K562 (cell line): ENCODE data around the gene PSMA5.

ENCODE experiments used
- FUS ChIP-seq: fragments of 200-400 bp; formaldehyde crosslinking; optimal IDR thresholded peaks from 2 replicates; pipeline ENCODE3; 2017; ENCODE audit warnings: low read depth, low read length
- HMGN3 ChIP-seq: IDR thresholded peaks from 2 replicates; pipeline ENCODE4 v1.6.1; 2011; ENCODE audit warnings: borderline replicate concordance, low read depth, mild to moderate bottlenecking, mixed read lengths, low read length; ENCODE audit not compliant: insufficient read length; ENCODE audit errors: extremely low read depth
- POLR2AphosphoS2 ChIP-seq: IDR thresholded peaks from 2 replicates; pipeline ENCODE4 v1.6.1; 2012; ENCODE audit warnings: low read length, improper control_type of control experiment
- POLR2AphosphoS5 ChIP-seq: IDR thresholded peaks from 2 replicates; pipeline ENCODE4 v1.6.1; 2011; ENCODE audit warnings: mild to moderate bottlenecking, low read depth, low read length, moderate library complexity; ENCODE audit not compliant: control insufficient read depth, insufficient read depth
- TBL1XR1 ChIP-seq, 2 experiments: IDR thresholded peaks; 2 replicates each; pipeline ENCODE4 v1.6.1; 2012; ENCODE audit warnings: improper control_type of control experiment in 2 of 2, low read length in 2 of 2, mild to moderate bottlenecking in 1 of 2
- ZBED1 ChIP-seq: IDR thresholded peaks from 2 replicates; pipeline ENCODE4 v1.6.1; 2014
- ZNF449 ChIP-seq: fragments of 250-450 bp; sonication (Bioruptor Pico); IDR thresholded peaks from 2 replicates; pipeline ENCODE4 v1.8.0; 2022; ENCODE audit warnings: moderate library complexity, mild to moderate bottlenecking, inconsistent platforms

- no peak for TF ChIP-seq POLR2AphosphoS2
- no peak for TF ChIP-seq POLR2AphosphoS5
- no peak for TF ChIP-seq HMGN3
- no peak for TF ChIP-seq FUS
- no peak for TF ChIP-seq ZNF449
- no peak for TF ChIP-seq ZBED1
- no peak for TF ChIP-seq TBL1XR1 (IDR thresholded peaks at IDR 0.05; ENCODE audit: low read length in 2 of 2)
These were observed 39.8 kb upstream of the PSMA5 start for GRCh38 chr1:109466125-109466451.
